Calu3 (cell line): ENCODE measurements around the gene ZP1. TPM values are rescaled to one million over a fixed set of nuclear protein-coding genes. Genes with fewer than 3 reads are reported as not detected.

Source experiments
- BruUV-seq: library from RNA; stranded (reverse); fragments of 400-500 nt; replicated peaks from 2 replicates; lab custom pipeline; 2021; lab: Mats Ljungman, UMichigan
- CTCF ChIA-PET: fragments of 300-600 bp; sonication (Branson Sonifier 250); formaldehyde crosslinking; loops from one replicate; lab custom pipeline; 2022; ENCODE audit warnings: antibody characterized with exemption; lab: Charles Lee
- DNase-seq: peaks from one replicate; pipeline ENCODE4 v3.0.0; 2022
- H3K27ac Mint-ChIP-seq: one replicate; pipeline ENCODE4 v1.8.0; 2022; ENCODE audit warnings: mixed read lengths; ENCODE audit not compliant: unreplicated experiment
- H3K27me3 Mint-ChIP-seq: one replicate; pipeline ENCODE4 v1.8.0; 2022; ENCODE audit warnings: mixed read lengths; ENCODE audit not compliant: unreplicated experiment
- H3K36me3 Mint-ChIP-seq: one replicate; pipeline ENCODE4 v1.8.0; 2022; ENCODE audit warnings: mild to moderate bottlenecking, moderate library complexity, mixed read lengths; ENCODE audit not compliant: insufficient read depth, unreplicated experiment
- H3K4me1 Mint-ChIP-seq: one replicate; pipeline ENCODE4 v1.8.0; 2022; ENCODE audit warnings: mild to moderate bottlenecking, low read depth, mixed read lengths; ENCODE audit not compliant: unreplicated experiment
- H3K4me3 Mint-ChIP-seq: one replicate; pipeline ENCODE4 v1.8.0; 2022; ENCODE audit warnings: mild to moderate bottlenecking, low read depth, moderate library complexity, mixed read lengths; ENCODE audit not compliant: unreplicated experiment
- H3K9me3 Mint-ChIP-seq: one replicate; pipeline ENCODE4 v1.8.0; 2022; ENCODE audit warnings: low read depth, mixed read lengths; ENCODE audit not compliant: unreplicated experiment
- intact Hi-C: fragments of 100-400 bp; cut with micrococcal nuclease; formaldehyde crosslinking; loops from one replicate; pipeline ENCODE4 v1.10.0; 2022; ENCODE audit not compliant: unreplicated experiment
- total RNA-seq: library from RNA; stranded (reverse); gene quantifications from 2 replicates; pipeline ENCODE4 v1.2.3, GENCODE V29; 2022
- TF ChIP-seq, protein P1 (sequence below): fragments of 200-600 bp; IDR thresholded peaks from one replicate; pipeline ENCODE4 v1.8.0; 2022; ENCODE audit warnings: antibody characterized with exemption; ENCODE audit not compliant: unreplicated experiment

The ZP1 gene
- total RNA-seq, 1 experiment from 2014 or later: not detected

DNA sequence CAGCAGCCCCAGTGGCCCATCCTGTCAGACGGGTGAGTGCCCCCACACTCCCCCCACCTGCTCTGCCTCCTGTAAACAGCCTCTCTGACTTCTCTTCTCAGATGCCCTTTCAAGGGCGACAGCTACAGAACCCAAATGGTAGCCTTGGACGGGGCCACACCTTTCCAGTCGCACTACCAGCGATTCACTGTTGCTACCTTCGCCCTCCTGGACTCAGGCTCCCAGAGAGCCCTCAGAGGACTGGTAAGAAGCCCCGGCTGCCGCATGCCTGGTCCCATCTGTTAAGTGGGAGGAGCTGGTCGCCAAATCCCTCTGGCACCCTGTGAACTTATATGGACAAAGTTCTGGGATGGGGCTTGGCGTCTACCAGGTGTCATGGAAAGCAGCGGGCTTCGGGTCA is 6.2 kb downstream of the ZP1 start:
- TF ChIP-seq, protein P1, sequence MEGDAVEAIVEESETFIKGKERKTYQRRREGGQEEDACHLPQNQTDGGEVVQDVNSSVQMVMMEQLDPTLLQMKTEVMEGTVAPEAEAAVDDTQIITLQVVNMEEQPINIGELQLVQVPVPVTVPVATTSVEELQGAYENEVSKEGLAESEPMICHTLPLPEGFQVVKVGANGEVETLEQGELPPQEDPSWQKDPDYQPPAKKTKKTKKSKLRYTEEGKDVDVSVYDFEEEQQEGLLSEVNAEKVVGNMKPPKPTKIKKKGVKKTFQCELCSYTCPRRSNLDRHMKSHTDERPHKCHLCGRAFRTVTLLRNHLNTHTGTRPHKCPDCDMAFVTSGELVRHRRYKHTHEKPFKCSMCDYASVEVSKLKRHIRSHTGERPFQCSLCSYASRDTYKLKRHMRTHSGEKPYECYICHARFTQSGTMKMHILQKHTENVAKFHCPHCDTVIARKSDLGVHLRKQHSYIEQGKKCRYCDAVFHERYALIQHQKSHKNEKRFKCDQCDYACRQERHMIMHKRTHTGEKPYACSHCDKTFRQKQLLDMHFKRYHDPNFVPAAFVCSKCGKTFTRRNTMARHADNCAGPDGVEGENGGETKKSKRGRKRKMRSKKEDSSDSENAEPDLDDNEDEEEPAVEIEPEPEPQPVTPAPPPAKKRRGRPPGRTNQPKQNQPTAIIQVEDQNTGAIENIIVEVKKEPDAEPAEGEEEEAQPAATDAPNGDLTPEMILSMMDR: no peak
- no peaks in the 10 kb centered on the region for H3K36me3 Mint-ChIP-seq
- no peaks in the 10 kb centered on the region for H3K9me3 Mint-ChIP-seq
- intact Hi-C loops: no loop called here
- no peaks in the 10 kb centered on the region for H3K4me1 Mint-ChIP-seq
- no TSS peak for BruUV-seq
- H3K4me3 Mint-ChIP-seq: no peak overlapping the region
- DNase-seq: no peak
- CTCF ChIA-PET: no interaction called here
- no peaks in the 10 kb centered on the region for H3K27me3 Mint-ChIP-seq
- H3K27ac Mint-ChIP-seq: no peak overlapping the region

DNA sequence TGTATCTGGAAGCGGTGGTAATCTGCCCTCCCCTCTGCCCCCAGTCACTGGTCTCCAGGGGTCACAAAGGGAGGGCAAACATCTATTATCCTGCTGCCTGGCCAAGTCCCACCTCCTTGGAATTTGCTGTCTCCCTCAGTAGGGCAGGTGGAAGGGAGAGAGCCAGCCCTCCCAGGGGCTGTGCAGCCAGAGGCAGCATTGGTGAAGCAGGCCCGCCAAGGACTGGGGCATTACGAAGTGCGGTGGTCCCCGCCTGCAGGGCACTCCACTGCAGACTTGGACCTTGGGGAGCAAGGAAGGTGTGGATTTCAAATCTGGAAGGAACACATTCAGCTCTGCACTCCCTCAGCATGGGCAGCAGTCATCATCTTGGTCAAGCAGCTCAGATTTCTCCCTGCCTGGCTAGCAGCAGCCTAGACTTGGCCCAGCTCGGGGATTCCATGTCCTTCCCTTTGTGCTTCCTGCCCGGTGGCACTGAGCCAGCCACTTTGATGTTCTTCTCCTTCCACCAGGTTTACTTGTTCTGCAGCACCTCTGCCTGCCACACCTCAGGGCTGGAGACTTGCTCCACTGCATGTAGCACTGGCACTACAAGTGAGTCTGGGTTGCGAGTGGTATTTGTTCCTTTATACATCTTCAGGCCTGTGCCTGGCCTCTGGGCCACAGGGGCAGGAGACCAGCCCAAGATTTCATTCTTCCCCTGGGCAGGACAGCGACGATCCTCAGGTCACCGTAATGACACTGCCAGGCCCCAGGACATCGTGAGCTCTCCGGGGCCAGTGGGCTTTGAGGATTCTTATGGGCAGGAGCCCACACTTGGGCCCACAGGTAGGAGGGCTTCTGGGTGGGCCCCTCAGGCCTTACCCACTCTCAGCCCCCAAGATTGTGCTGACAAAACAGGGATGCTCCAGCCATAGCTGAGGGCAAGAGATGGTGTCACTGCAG is 7.4 kb downstream of the ZP1 start:
- CTCF ChIA-PET: no interaction called here
- TF ChIP-seq, protein P1: no peak
- H3K4me1 Mint-ChIP-seq: no peaks in the 10 kb centered on the region
- H3K27ac Mint-ChIP-seq: no peak overlapping the region
- H3K4me3 Mint-ChIP-seq: no peak overlapping the region
- H3K9me3 Mint-ChIP-seq: no peaks in the 10 kb centered on the region
- H3K27me3 Mint-ChIP-seq: no peaks in the 10 kb centered on the region
- no TSS peak for BruUV-seq
- no peaks in the 10 kb centered on the region for H3K36me3 Mint-ChIP-seq
- DNase-seq: no peak
- intact Hi-C loops: no loop called here

- DNase-seq: no peak
- Mint-ChIP-seq H3K4me1 (no peaks in the 10 kb centered on the region), H3K36me3 (no peaks in the 10 kb centered on the region), H3K4me3 (no peak overlapping the region), H3K27me3 (no peaks in the 10 kb centered on the region), H3K27ac (no peak overlapping the region), H3K9me3 (no peaks in the 10 kb centered on the region)
- intact Hi-C loops: no loop called here
- CTCF ChIA-PET: no interaction called here
- TF ChIP-seq, protein P1: no peak
- BruUV-seq: no TSS peak
Observed at GRCh38 chr11:60875366-60876167, 8.2 kb downstream of the ZP1 start.

DNA sequence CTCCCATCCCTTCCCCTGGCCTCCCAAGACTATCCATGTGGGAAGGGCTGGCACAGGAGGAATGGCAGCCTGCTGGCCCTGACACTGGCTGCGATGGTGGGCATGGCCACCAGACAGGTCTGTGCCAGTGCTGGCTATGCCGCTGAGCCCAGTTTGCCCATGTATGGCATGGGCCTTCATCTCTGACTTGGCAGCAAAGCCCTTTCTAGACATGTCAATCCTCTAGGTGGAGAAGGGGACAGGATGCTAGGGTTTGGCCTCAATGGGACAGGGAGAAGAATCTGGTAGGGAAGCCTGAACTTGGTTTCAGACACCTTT is 8.8 kb downstream of the ZP1 start:
- H3K4me1 Mint-ChIP-seq: no peaks in the 10 kb centered on the region
- H3K27me3 Mint-ChIP-seq: no peaks in the 10 kb centered on the region
- TF ChIP-seq, protein P1: no peak
- H3K9me3 Mint-ChIP-seq: no peaks in the 10 kb centered on the region
- no peak overlapping the region for H3K4me3 Mint-ChIP-seq
- no peak for DNase-seq
- intact Hi-C loops: no loop called here
- H3K27ac Mint-ChIP-seq: no peak overlapping the region
- no peaks in the 10 kb centered on the region for H3K36me3 Mint-ChIP-seq
- BruUV-seq: no TSS peak
- CTCF ChIA-PET: no interaction called here
